SHP77 treated with DMSO at 0.1 percent for 48 hours (cell line): Measurements from ENCODE around the gene DIAPH3.
"Not testable (repeated sequence)": the region's sequence is repeated elsewhere in the genome, so short reads cannot be mapped to it uniquely, and the experiment has no call there.

ENCODE experiments used
- DNase-seq: peaks from one replicate; lab custom pipeline; 2025; lab: John Stamatoyannopoulos, UW

The DIAPH3 gene

DNA sequence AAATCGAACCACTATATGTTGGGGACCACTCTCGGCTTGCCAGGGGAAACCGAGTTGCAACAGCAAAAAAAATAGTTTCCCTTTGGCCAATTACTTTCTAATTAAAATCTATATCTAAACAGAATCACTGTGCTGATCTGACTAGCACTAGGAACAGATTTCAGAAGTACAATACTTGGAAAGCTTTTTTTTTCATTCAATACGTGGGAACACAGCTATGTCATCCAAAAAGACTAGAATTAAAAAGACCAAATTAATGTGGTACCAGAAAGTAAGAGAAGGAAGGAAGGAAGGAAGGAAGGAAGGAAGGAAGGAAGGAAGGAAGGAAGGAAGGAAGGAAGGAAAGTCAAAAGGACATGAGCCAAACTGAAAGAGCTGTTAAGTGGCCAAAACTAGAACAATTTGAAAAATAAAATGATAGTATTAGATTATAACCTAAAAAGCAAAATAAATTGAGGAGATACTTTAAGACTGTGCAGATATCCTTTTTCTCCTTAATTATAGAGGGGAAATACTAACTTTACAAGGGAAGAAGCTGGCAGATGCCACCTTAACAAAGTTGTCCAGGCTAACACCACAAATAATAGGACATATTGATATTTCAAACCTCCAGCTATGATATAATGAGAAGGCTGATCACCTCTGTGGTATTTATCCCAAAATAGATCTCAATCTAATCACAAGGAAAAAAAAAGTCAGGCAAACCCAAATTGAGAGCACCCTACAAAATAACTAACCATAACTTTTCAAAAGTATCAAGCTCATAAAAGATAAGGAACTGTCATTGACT, 63.9 kb downstream of the DIAPH3 start:
- DNase-seq: no peak

DNA sequence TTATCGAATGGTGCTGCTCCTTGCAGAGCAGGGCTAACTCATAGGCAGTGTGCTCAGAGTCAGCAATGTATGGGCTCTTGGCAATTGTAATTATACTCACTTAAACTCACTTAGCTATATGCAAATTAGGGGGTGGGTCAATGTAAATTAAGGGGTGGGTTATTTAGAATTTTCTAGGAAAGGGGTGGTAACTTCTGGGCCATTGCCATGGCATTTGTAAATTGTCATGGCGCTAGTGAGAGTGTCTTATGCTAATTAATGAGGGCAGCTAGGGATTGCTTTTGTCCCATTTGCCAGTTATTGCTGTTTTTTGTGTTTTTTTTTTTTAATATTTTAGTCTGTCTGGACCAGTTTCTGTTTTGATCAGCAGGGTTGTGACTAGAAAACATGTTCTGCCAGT, 68.4 kb downstream of the DIAPH3 start:
- DNase-seq: no peak

DNA sequence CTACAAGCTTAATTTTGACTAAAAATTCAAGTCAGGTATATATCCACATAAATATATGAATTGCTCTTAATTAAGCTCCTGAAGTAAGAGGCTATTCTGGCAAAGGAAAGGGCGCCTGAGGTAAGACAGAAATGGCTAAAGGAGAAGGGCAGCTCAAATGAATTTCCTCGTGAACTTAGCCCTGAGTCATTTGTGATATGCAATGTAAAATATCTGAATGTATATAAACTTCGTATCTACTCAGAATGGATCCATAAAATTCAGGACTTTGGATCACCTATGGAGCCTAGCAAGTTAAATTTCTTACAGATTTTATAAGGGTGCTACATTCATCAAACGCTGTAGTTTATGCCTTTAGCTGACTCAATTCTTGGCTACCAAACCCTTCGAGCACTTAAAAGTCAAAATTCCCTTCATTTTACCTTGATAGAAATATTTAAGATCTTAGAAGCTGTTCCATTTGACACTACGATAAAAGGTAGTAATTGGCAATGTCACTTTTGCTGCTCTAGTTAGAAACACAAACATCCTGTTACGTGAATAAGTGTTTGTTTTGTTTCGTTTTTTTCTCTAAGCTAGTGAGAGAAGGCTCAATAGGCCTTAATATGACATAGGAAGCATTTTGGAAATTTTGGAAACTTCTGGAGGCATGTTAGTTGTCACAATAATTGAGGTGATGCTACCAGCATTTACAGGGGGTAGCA, 69.2 kb downstream of the DIAPH3 start:
- DNase-seq: no peak

DNA sequence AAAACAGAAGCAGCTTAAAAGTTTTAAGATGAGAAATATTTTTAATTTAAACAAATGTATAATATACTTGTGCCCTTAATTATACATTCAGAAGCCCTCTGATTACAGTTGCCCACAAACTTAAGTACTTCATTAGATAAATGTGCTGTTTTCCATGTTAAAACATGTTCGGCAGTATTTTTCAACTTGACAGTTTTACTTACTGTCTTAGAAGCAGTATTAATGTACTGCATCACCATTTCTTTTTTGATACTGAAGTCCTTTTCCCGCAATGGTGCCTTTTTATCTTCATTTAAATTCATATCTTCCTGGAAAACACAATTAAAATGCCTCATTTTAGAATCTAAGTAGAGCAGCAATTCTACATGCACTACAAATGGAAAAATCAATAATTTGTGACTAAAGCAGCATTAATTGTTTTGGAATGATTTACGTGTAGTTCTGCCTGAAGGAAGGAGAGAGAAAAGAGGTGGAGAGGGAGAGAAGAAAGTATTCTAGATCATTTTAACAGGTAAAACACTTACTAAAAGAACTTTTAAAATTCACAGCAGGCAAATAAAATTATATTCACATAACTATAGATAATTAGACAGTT, 70.2 kb downstream of the DIAPH3 start:
- no peak for DNase-seq

DNA sequence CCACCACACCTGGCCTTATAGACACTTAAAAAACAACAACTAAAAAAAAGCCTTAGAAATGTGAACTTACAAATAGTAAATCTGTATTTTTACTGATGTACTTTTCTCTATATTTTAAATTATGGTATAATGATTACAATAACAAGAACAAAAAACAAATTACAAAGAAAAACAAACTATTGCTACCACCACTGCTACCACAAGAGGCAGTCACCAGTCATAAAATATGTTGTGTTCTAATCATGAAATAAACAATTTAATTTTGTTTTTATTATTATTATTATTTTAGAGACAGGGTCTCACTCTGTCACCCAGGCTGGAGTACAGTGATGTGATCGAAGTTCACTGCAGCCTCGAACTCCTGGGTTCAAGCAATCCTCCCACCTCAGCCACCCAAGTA, 72.2 kb downstream of the DIAPH3 start:
- DNase-seq: no peak

DNA sequence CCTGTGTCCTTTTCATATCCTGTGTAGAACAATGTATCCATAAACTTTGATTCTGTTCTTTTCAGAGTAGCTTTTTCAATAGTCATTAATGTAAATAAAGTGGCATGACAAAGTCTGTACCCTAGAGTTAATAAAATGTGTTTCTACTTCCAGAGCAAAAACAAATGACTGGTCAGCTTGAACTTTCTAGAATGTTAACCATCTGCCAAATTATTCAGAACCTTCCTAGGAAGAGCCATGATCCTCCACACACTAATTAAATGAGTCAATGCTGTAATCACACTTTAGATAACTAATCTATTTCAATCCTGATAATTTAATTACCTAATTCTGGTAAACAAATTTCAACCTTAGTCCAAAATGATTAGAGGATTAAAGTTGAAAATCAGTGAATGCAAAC, 73.2 kb downstream of the DIAPH3 start:
- no peak for DNase-seq

DNA sequence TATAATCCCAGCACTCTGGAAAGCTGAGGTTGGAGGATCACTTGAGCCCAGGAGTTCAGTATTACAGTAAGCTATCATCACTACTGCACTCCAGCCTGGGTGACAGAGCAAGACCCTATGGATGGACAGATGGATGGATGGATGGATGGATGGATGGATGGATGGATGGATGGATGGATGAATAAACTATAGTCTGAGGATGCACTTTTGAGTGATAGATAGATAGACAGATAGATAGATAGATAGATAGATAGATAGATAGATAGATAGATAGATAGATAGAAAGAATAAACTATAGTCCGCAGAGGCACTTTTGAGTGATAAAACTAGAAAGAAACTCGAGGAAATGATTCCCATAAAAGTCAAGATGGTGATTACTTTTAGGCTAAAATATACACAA, 79.9 kb downstream of the DIAPH3 start:
- not testable (repeated sequence) for DNase-seq

DNA sequence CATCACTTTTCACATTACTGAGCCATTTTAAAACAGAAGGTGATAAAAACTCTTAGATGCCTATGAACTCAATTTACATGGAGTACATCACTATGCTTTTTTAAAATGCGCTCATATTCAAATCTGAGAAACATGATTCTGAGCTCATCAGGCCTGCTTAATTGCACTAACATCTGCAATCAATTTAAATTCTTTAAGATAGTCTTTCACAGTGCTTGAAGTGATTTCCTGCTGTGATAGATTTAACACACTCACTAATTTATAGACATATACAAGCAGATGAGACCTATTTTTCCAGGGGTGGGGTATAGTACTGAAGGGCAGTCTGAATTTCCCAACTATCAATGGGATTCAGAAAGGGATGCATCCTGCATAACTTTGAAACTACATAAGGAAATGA, 82.9 kb downstream of the DIAPH3 start:
- no peak for DNase-seq

DNA sequence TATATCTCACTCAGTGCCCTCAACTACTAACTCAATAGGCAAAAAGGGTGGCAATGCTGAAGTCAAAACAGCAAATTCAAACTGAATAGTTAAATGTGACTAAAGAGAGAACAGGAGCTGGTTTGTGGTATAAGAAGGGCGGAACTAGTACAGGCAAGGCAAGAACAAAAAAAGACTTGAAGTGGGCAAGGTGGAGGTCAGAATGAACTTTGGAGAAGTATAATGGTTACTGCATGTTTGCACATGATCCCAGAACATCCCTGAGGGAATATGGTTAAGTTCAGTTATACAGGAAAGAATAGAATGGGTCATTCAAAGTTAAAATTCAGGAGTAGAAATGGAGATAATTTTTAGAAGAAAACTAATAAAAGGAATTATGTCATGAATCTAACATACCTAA, 85.5 kb downstream of the DIAPH3 start:
- DNase-seq: no peak

DNA sequence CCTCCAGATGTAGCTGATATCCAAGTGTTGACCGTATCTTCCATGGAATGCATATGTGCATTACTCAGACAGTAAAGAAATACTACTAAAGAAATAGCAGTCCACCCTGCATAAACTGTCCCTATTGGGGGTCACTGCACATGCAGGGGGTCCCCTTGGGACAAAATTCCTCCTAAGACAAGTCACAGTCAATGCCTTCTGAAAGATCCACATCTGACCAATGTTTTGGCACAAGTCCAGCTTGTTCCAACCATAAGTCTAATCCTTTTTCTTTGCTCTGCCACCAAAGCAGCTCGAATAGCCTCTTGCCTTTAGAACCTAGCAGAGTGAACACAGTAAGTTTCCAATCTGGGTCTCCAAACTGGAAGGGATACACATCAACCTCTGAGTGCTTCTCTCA, 87.9 kb downstream of the DIAPH3 start:
- no peak for DNase-seq

DNA sequence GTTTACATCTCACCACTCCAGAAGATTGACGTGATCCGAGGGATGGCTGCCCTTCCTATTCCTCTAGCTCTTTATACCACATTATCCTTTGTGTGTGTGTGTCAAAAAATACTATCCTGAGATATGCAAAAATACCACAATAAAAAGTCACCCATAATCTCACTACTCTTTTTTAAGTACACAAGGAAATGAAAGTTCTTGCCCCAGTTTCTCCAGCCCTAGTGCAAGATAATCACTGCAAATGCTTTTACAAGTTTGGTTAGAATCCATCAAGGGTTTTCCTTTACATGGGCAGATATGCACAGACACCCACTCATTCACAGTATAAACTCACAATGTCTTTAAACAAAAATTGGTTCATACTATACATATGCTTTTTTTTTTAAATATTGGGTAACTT, 89.3 kb downstream of the DIAPH3 start:
- DNase-seq: no peak

DNA sequence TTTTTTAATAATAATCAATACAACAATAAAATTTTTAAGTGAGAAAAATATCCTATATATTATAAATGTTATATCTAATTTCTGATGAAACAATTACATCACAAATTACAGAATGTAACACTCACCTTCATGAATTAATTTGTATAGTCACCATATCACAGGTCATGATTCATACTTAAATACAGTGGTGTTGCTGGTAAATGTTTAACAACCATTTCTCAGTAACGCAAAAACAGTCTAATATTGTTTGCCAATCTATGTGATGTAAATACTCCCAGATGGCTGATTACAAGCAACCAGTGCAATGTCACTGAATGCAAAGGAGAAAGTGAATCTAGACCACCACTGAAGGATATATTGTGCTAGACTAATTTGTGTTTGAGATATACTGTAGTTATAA, 97.5 kb downstream of the DIAPH3 start:
- no peak for DNase-seq

DNA sequence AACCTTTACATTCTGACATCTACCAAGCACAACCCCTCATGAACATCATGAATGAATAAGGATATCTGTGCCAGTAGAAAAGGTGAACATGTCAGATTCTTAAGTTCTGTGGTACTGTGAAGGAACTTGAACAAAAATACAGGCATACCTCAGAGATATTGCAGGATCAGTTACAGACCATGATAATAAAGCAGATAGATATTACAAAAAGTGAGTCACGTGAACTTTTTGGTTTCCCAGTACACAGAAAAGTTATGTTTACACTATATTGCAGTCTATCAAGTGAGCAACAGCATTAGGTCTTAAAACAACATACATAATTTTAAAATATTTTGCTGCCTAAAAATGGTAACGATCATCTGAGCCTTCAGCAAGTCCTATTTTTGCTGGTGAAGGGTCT, 101.2 kb downstream of the DIAPH3 start:
- no peak for DNase-seq

DNA sequence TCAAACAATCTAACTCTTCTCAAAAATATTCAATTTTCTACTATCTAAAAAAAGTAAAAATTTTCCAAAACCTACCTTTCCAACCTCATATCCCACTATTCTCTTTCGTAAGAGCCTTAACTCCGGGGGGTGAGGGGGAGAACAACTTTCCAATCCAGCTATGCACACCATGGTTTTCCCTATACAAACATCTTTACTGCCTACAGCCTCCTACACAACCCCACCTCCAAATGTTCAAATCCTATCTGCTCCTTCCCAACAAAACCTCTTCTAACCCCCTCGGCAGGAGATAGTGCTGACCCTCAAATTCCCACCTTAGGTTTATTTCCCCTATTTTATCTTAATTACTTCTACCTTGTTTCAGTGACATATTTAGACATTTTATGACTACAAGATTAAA, 102.0 kb downstream of the DIAPH3 start:
- DNase-seq: no peak

DNA sequence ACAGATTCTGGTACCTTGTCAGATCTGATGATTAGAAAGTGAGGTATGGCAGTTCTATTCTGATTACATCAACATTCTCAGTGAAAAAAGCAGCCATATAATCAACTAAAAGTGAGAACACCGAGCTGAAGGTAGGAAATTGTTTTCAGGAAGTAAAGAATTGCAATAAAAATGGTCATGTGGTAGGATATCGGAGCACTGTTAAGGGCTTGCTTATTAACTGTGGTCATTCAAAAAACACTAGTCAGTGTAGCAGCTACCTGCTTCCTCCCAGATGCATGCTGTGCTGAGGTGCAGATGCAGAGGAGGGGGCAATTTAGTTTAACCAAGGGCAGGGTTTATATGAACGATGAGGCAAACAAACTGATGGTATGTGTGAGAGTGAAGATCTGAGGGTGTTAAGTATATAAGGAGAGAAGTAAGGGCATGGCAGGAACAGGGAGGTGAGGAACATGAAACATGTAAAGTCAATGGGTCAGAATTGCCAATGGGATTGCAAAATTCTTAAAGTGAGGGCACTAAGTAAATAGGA, 111.9 kb downstream of the DIAPH3 start:
- no peak for DNase-seq

DNA sequence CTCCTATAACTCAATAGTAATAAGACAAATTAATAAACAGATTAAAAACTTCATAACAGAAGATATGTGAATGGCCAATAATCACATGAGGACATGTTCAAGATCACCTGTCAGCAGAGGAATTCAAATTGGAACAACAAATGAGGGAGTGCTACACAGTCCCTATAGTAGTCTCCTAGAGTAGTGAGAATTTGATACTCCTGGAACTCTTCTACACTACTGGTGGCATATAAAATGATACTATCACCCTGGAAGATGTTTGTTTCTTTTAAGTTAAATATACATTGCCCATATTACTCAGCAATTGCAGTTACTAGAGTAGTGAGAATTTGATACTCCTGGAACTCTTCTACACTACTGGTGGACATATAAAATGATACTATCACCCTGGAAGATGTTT, 115.4 kb downstream of the DIAPH3 start:
- DNase-seq: not testable (repeated sequence)

DNA sequence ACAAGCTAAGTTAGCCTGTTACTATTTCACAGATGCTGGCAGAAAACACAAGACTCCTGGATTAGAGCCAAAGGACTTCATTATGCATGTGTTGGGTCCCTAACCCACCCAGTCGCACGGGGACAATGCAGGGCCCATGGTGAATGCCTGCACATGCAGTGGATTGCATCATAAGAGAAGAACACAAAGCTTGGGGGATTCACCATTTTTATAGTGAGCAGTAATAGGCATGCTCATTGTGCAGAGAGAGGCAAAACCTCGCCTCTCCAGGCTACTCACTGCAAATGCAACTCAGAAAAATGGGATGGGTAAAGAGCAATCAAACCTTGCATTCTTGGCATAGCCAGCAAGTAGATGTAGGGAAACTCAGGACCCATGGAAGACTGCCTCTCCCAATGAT, 115.8 kb downstream of the DIAPH3 start:
- DNase-seq: no peak

DNA sequence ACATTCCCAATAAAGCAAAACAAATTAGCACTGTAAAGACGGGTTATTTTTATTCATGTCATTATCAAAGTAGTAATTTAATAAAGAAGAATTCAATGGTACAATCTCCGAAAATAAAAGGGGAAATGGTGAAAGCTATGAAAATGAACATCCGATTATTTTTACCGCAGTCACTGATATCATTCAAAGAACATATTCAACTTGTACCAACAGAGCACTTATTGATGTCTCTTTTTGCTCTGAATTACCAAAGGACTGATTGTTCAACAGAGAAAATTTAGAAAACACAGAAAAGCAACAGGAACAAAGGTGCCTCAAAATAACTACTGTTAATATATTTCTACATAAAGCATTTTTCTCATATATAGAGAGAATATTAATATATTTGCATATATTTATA, 119.4 kb downstream of the DIAPH3 start:
- no peak for DNase-seq

DNA sequence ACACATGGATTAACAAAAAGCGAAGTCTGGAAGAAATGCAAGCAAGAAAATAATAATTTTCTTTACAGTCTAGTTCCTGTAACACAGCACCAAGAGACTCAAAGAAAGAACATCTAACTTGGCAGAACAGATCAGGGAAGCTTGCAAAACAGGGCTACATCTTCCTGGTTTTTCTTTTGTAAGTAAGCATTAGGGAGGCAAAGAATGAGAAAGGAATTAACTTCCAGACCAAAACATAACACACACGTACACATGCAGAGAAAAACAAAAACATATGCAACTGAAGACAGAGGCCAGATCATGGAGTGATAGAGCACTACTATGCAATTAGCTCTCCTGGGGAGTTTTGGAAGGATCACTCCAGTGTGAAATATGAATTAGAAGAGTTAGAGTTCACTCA, 120.5 kb downstream of the DIAPH3 start:
- no peak for DNase-seq

DNA sequence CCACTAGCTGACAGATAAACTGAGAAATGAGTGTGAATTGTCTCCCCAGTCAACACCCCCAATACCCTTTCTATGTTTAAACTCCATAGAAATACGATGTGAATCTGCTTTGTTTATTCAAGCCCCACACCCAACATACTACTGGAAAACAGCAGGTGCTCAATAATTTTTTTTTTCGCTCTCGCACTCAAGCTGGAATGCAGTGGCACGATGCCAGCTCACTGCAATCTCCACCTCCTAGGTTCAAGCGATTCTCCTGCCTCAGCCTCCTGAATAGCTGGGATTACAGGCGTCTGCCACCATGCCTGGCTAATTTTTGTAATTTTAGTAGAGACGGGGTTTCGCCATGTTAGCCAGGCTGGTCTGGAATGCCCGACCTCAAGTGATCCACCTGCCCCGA, 123.1 kb downstream of the DIAPH3 start:
- DNase-seq: not testable (repeated sequence)

DNA sequence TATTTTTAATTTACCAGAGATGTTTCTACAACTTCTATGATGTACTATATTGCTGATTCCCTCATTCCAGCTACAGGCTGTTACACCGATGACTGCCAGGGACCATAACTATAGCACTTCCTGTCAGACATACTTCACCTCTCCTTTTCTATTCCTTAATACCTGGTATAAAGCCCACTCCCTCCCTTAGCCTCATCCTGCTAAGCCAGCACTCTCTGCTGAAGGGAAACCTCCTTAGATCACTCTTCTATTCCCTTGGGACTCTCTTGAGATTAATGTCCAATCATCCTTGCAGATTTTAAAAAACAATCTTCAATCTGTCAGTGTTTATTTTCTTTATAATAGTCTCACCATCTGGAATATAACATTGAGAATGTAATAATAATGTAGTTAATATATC, 127.9 kb downstream of the DIAPH3 start:
- no peak for DNase-seq

DNA sequence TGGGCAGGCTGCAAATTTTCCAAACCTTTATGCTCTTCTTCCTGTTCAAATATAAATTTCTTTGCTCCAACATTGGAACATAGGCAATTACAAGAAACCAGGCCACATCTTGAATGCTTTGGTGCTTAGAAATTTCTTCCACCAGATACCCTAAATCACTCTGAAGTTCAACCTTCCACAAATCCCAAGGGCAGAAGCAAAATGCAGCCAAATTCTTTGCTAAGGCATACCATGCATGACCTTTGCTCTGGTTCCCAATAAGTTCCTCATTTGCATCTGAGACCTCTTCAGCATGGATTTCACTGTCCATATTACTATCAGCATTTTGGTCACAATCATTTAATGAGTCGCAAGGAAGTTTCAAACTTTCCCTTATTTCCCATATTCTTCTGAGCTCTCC, 130.9 kb downstream of the DIAPH3 start:
- no peak for DNase-seq

DNA sequence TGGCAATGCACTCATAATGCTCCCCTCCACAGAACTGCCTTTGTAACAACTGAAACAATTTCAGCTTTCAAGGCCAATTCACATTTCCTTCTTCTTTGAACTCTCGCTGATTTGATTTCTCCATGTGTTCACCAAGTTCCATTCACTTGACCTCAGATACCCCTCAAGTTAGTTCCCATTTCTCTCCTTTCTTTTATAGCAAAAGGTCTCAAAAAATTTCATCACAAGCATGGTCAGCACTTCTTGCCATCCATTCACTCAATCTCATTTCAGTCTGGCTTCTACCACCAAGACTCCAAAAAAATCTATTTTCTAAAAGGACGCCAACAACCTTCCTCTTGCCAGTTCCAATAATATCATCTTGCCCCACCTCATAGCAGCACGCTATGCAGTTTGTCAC, 135.7 kb downstream of the DIAPH3 start:
- DNase-seq: no peak
